HUDEP-2 (cell line): ENCODE data around the gene MAP2K5.

Source experiments
- DNase-seq, 76 experiments: peaks; one replicate each; lab custom pipeline; 2025; ENCODE audit not compliant: unreplicated experiment in 76 of 76; lab: John Stamatoyannopoulos, UW

Gene MAP2K5

GRCh38 chr15:67796196-67797127 lies 254.0 kb downstream of the MAP2K5 start:
- no peak for DNase-seq

GRCh38 chr15:67799801-67800205 lies 257.3 kb downstream of the MAP2K5 start:
- no peak for DNase-seq

- DNase-seq, result no peak
Measured at GRCh38 chr15:67801142-67801541, 258.6 kb downstream of the MAP2K5 start.

GRCh38 chr15:67801926-67802914 lies 259.7 kb downstream of the MAP2K5 start:
- DNase-seq, result no peak

GRCh38 chr15:67803299-67803698 lies 260.8 kb downstream of the MAP2K5 start:
- no peak for DNase-seq

- DNase-seq, result no peak
Measured at GRCh38 chr15:67803996-67804843, 261.7 kb downstream of the MAP2K5 start.

- no peak for DNase-seq
Measured at GRCh38 chr15:67805008-67805665, 262.6 kb downstream of the MAP2K5 start.

GRCh38 chr15:67805666-67806516 lies 263.4 kb downstream of the MAP2K5 start:
- no peak for DNase-seq

GRCh38 chr15:67806536-67806935 lies 264.0 kb downstream of the MAP2K5 start:
- no peak for DNase-seq

- DNase-seq, result no peak
Measured at GRCh38 chr15:67807141-67807540, 264.6 kb downstream of the MAP2K5 start.

GRCh38 chr15:67807836-67808235 lies 265.3 kb downstream of the MAP2K5 start:
- no peak for DNase-seq

GRCh38 chr15:67808821-67809220 lies 266.3 kb downstream of the MAP2K5 start:
- no peak for DNase-seq

GRCh38 chr15:67809441-67809840 lies 266.9 kb downstream of the MAP2K5 start:
- no peak for DNase-seq

- DNase-seq, result no peak
Measured at GRCh38 chr15:67809866-67810265, 267.4 kb downstream of the MAP2K5 start.

- no peak for DNase-seq
Measured at GRCh38 chr15:67812241-67812644, 269.7 kb downstream of the MAP2K5 start.

- no peak for DNase-seq
Measured at GRCh38 chr15:67813104-67813634, 270.7 kb downstream of the MAP2K5 start.

- DNase-seq, result no peak
Measured at GRCh38 chr15:67815036-67815592, 272.6 kb downstream of the MAP2K5 start.

GRCh38 chr15:67816668-67817067 lies 274.2 kb downstream of the MAP2K5 start:
- DNase-seq, result no peak
